IPS DF 4.7 (cell line): ENCODE measurements around the gene FILIP1L.

Experiments
- DNase-seq: peaks from one replicate; pipeline ENCODE4 v3.0.0-alpha.2; 2013; ENCODE audit warnings: low spot score; ENCODE audit errors: extremely low read depth

The FILIP1L gene

DNA sequence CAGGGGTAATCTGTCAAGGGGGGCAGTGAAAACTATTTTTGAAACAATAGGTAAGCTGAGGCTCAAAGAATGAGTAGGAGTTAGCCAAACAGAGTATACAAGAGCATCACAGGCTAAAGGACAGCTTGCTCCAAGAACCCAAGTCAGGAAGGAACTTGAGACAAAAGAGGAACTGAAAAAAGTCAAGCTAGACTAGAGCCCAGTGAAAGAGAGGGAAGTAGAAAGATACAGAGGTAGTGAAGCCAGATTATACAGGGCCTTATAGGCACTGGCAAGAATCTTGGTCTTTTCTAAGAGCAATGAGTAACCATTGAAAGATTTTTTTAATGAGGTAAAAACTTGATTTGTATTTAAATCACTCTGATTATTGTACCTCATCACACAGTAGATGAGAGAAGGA, 69.9 kb downstream of the FILIP1L start:
- DNase-seq: no peak

DNA sequence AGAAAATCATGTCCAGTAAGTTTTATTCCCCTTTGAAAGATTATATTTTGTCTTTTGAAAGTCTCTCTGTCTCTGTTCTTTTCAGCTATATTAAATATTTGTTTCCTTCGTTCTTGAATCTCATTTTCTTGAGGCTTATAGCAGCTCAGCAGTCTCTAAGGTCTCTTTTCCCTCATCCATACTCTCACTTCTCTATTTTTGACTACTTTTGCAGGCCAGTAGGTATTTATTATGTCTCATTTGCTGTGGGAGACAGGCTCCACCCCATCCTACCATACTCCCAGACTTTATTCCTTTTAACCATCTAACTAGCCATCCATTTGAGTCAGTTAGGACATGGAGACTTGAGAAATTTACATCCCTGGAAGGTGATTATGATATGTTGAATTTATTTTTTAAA, 71.0 kb downstream of the FILIP1L start:
- DNase-seq: no peak

DNA sequence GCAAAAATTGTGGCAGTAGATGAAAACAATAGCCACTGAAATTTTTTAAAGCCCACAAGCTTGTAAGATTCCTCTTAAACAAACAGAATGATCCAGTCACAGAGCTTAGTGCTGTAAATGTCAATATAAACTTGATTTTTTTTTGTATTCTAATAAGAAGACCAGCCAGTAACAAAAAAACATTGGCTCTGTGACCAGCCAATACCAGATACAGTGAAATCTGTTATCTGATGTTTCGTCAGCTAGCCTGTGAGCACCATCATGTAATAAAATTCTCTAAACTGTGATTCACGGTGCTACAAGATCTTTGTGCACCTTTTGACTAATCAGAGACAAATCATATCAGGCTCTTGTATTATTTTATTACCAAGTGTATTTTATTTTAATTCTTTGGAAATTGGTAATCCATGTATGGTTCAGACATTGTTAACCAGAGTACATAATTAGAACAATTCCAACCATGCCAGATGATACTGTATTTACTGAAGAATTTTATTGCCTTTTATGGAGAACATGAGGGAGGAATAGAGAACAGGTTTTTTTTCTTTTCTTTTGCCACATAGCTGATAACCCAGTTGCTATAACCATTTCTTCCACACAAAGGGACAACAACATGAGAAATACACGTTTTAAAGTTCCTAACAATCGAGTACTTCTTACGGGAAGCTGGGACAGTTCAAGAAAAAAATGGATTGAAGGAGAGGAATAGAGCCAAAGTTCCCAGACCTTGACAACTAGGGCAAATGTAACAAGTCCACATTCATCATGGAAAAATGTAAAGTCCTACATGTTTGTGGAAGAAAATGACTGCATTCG, 71.9 kb downstream of the FILIP1L start:
- DNase-seq: no peak

DNA sequence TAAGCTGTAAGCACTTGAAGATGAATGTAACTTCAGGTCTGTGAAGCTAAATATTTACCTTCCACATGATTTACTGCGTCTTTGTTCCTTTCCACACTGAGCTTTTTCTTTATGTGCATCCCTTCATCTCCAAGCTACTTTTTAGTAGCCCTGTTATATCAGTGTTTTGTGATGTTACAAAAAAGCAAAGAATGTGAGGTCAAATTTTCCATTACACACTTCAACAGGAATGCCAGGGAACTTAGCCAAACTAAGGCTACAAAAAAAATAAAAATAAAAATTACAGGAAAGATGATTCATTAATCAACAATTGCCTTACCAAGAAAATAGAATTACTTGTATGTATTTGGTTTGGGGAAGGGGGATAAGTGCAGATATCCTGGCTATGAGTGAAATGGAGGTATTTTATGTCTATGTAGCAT, 73.0 kb downstream of the FILIP1L start:
- DNase-seq: no peak

DNA sequence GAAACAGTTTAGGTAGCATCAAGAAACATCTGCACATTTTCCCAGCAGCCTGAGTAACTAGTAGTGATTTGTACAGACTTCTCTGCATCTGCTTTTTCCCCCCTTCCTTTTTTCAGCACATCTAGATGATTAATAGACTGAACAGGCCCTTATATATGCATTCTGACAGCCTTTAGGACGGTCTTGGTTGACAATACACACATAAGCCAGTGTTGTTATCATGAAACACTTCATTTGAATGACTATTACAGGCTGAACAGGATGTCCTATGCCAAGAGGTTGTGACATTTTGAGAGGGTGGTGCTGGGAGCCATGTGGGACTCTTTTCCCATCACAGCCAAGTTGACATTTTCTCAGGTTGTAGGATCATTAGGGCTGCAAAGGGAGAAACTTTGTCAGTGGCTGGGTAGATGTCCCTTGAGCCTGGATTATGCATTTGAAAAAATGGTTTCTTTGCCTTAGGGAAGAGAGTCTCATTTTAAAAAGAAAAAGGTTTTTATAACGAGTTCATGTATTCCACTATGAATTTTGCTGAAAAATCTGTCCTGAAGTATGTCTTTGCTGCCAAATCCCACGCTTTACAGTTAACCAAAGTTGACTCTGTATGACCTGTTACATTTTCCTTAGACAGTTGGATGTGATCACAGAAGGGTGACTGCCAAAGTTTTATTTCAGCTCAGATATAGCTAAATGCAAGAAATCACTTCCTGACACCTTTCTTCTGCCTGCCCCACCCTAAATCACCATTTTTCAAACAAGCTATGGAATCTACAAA, 73.7 kb downstream of the FILIP1L start:
- DNase-seq: no peak

DNA sequence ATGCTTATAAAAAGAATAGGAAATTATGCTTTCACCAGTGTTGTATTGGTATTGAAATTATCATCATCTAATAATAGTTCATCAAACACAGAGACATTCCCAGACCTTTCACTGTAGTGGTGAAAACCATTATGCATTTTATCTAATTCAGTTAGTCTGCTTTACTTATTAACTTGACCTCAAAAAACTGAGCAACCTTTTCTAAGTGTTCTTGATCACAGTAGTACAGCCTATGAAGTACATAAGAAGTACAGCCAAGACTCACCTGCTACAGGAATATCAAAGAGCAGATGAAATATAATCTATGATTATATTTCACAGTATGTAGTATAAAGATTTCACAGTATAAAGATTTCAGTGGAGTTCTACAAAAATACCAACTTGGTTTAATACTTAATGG, 75.2 kb downstream of the FILIP1L start:
- DNase-seq: no peak

DNA sequence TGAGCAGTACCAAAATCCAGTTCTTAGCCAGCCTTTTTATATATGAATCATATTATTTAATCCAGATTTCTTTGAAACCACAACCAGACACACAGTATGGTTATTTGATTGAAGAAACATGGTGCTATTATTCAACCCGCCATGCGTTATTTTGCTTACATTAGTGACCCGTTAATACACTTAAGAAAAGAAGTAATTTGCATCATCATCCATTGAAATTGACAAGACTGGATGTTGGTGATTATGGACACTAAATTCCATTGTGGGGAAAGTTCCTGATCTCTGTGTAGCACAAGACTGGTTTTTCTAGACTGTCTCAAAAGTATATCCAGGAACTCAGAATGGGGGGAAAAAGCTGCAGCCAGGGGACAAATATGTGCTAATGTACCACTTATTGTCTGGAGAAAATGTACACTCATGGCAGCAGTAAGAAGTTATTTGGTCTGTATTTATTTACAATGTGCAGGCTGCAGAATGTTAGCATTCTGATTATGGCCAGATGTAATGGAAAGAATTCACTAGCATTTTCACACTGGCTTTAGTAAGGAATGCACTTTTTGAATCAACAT, 80.3 kb downstream of the FILIP1L start:
- no peak for DNase-seq

DNA sequence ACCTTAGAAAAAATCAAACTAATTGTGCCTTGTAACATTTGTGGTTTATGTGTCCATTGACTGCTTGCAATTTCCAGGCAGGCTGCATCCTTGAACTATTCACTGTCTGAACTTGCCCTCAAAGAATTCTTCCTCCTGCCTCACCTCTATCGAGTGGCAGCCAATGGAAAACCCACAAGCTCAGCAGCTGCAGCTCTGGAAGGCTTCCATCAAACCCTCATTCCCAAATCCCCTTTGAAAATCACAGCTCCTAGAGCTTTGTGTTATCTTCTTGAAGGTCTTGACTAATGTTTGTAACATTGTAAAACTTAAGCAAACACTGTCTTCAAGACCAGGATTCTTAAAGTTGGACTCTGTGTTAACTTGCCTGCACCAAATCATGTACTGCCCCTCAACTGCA, 81.1 kb downstream of the FILIP1L start:
- no peak for DNase-seq

DNA sequence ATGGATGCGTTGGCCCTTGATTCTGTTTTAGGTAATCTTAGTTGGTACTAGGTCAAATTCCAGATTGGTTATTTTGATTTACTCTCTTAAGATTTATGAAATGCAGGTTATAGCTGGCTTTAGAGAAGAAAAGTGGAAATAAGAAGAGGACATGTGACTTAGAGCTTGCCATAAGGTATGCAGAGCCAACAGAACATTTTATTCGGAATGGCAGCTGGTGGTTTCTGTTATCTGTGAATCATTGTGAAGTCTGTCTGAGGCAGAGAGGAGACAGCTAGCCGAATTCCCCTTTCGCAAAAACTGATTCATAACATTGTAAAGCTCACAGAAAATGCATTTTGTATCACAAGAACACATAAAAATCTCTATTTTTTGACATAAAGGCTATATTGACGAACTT, 82.1 kb downstream of the FILIP1L start:
- DNase-seq: no peak

DNA sequence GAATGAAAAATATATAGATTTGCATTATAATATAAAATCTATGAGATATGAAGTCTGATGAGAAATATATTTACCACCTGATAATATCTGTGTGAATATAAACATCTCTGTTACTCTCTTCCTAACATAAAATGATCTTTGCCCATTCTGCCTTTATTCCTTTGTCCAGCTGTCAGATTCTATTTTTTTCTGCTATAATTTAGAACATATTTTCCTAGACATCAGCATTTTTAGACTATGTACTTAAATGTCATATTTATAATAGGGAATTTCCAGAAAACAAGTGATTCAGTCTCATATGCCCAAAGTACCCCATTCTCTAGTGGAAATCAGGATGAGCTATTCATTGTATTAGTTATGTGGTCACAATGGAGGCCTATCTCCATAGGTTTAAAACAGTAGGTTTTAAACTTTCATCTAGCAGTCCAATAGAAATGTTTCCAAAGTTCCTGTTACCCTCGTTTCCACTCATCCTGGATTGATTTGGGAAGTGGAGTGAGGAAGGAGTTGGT, 83.3 kb downstream of the FILIP1L start:
- DNase-seq: no peak

DNA sequence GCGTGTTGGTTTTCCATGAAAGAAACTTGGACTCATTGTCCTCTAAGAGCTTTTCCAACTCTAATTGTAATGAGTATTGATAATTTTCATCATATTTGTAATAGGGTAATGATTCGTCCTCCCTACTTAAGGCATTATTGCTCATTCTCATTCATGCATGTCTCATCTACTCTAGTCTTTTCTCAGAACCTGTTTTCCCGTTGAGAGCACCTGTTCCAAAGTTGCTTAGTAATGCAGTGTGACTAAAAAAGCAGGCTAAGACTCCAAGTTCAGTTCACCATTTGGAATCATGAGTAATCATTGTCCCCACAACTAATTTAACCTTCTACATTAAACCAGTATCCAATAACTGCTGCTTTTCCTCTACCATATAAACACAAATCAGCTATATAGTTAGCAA, 84.0 kb downstream of the FILIP1L start:
- DNase-seq: no peak

DNA sequence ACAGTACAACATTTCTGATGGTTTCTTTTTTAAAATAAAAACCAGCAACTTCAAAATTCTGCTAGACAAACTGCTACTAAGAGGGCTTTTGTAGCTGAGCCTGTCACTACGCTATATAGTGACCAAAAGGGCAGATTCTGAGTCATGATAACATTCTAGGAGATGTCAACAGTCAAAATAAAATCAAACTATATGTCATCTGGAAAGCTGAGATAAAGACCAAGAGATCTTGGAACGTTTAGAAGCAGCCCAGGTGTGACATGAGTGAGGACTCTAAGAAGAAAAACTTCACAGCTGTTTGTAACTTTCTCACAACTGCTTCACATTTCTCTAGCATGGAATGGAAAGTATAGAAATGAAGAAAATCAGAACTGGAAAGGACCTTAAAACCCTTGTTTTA, 84.6 kb downstream of the FILIP1L start:
- DNase-seq: no peak

DNA sequence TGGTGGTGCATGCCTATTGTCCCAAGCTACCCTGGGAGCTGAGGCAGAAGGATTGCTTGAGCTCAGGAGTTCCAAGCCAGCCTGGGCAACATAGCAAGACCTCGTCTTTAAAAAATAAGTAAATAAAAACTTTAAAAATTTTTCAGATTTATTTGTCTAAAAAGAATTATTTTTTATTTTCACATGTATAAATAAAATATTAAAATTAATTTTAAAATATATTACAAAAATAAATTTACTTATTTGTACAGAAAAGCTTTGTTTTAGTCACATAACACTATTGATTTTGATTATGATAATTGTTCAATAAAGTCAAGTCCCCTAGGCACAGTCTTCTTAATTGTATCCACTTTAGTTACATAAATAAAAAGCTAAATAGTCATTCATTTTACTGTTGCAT, 85.2 kb downstream of the FILIP1L start:
- no peak for DNase-seq

DNA sequence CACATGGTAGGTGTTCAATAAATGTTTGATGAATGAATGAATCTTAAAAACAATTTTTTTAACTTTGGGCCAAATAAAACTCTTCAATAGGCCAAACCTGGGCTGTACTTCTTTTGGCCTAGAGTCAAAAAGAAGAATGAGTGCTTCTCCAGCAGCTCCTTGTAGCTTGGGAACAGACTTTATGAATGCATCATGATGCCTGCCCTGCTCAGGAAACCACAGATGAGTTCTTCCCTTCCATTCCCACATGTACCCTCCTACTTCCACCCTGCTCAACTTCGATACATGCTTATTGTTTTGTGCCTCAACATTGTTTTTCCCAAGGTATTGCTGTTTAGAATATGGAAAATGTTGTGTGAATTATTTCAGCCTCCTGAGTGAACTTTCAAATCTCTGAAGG, 87.0 kb downstream of the FILIP1L start:
- DNase-seq: no peak

DNA sequence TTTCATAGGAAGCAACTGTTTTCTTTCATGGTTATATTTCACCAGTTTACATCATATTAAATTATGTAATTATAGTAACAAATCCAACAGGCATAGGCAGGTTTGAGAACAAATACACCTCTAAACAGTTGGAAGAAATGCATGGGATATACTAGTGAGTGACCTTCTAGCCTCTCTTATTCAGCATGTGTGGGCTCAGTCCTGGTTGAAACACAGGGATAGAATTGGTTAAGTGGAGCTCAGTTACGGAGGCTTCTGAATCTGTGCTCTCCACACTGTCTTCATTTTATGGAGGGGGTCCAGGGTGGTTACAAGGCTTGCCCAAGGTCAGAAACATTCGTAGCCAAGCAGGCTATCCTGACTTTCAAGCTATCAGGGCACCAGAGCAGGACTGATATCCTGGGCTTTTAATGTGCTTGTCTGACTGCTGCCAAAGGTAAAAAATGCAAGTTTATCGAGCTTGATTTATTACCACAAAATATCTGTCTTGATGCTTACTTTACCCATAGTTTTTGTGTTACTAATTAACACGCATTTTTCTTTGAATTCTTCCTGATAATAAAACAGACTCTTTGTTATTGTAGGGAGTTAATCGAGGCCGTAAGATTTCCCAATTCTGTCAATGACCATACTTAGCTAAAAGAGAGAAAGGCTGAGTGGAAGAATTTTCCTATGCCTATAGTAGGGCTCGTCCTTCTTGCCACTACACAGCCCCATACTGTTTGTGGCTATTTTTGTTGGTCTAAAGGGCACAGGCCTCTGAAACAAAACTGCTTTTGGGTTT, 89.6 kb downstream of the FILIP1L start:
- DNase-seq: no peak

DNA sequence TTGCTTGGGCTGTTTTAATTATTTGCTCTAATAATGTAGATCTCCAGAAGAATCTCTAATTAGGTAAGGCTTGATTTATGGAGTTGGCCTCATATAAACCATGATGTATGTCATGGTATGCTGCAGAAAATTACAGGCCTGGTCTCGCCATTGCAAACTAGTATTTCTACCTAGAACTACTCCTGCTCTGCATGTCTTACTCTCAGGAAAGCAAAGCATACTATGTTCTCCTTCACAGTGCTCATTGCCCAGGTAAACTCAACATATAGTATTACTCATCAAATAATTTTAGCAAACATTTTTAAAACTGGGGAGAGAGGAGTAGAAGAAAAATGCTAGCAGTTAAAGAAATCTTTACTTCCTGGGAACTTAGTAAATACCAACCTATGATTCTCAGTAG, 90.7 kb downstream of the FILIP1L start:
- no peak for DNase-seq

DNA sequence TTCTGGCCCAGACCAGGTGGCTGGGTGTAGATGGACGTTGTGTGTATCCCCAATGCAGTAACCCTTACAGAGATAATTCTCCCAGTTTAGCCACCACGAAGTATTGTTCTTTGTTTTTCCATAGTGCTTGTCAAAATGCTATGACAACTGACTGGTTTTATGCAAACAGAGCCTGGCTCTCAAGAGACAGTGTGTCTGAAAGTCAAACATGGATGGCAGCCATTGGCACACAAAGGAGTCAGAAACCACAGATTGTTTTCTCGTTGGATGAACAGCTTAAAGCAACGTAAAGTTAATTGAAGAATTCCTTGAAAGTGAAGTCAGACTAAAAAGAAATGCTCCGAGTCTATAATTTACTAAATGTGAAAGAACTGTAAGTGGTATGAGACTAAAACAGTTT, 91.2 kb downstream of the FILIP1L start:
- no peak for DNase-seq

DNA sequence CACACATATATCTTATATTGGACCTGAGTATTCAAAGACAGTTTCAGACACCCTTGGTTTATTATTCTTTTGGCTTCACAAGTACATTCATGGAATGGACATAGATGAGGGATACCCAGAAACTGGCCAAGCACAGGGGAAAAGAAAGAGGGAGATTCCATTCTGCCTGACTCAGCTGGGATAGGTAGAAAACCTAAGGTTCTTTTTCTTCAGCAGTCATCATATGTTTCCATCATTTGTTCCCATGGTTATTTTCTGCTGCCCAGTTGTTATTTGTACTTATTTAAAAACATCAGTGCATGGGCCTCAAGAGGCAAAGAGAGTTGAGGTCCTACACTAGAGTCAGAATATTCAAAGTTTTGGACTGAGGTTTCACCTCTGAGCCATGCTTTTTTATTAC, 91.8 kb downstream of the FILIP1L start:
- DNase-seq: no peak

DNA sequence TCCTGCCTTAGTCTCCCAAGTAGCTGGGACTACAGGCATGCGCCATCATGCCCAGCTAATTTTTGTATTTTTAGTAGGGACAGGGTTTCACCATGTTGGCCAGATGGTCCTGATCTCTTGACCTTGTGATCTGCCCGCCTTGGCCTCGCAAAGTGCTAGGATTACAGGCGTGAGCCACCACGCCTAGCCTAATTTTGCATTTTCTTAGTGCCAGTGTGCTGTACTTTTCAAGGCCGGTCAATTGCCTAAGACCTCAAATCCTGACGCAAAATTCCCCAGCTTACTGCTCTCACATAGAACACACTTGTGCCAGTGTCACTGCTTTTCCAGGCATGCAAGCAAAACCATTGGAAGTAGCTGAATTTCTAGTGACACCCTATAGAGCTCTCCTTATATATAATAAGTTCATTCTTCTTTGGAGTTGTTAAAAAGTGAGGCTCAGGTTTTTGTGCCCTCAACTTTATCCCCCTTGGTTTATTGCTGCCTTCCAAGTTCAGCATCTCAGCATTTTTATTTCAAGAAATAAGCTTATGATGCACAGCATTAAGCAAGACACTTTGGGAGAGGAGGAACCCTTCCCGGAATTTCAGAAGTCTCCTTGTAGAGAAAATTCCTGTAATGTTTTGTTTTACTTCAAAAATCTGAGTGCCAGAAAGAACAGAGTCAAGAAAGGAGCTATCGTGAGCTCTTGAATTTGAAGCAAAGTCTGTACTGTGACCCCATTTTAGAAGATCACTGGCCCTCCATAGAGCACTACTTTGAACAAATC, 93.2 kb downstream of the FILIP1L start:
- no peak for DNase-seq

DNA sequence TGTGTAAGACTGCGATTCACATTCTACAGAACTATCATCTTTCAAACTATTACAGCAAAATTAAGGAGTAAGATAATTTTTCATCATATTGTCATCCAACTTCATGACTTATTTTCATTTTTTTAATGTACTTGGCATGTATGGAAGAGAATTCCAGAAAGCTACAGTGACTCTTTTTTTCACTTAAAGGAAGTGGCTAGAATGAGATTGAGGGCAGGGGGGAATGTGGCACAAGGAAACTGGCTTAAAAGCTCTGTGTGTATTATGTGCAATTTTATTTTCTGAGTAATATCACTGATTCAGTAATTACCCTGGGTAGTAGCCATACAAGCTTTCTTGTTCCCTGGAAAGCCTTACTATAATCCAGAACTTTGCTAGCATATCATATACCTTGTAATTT, 94.6 kb downstream of the FILIP1L start:
- DNase-seq: no peak

DNA sequence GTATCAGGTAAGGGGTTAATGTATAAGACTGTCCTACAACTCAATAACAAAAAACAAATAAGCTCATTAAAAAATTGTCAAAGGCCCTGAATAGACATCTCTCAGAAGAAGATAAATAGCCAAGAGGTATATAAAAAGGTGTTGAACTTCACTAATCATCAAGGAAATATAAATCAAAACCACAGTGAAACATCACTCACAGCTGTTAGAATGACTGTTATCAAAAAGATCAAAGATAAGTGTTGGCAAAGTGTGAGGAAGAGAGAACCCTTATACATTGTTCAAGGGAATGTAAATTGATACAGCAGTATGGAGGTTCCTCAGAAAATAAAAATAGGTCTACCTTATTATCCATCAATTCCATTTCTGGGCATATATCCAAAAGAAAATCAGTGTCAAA, 95.5 kb downstream of the FILIP1L start:
- no peak for DNase-seq
